Progenitor cell of endocrine pancreas (in vitro differentiated cells): ENCODE data around the gene WDR27. TPM values are rescaled to one million over a fixed set of nuclear protein-coding genes. Genes with fewer than 3 reads are reported as not detected.

Experiments
- DNase-seq: peaks from one replicate; pipeline ENCODE4 v3.0.0; 2021; ENCODE audit warnings: low spot score; ENCODE audit not compliant: unreplicated experiment
- H3K27ac Mint-ChIP-seq: 2 replicates; pipeline ENCODE4 v1.8.0; 2021; ENCODE audit warnings: mild to moderate bottlenecking, moderate library complexity, mixed read lengths
- H3K27me3 Mint-ChIP-seq: 2 replicates; pipeline ENCODE4 v1.8.0; 2021; ENCODE audit warnings: mixed read lengths
- H3K36me3 Mint-ChIP-seq: 2 replicates; pipeline ENCODE4 v1.8.0; 2022; ENCODE audit warnings: mixed read lengths; ENCODE audit not compliant: insufficient read depth
- H3K4me1 Mint-ChIP-seq: 2 replicates; pipeline ENCODE4 v1.8.0; 2021; ENCODE audit warnings: low read depth, mixed read lengths
- H3K4me3 Mint-ChIP-seq: 2 replicates; pipeline ENCODE4 v1.8.0; 2021; ENCODE audit warnings: low read depth, mild to moderate bottlenecking, moderate library complexity, mixed read lengths
- H3K9me3 Mint-ChIP-seq: 2 replicates; pipeline ENCODE4 v1.8.0; 2021; ENCODE audit warnings: low read depth, mixed read lengths
- CTCF ChIP-seq: fragments of 200-600 bp; sonication (generic); IDR thresholded peaks from one replicate; pipeline ENCODE4 v1.5.0; 2021; ENCODE audit warnings: antibody characterized with exemption, mild to moderate bottlenecking; ENCODE audit not compliant: unreplicated experiment
- total RNA-seq: library from RNA; stranded (reverse); gene quantifications from 2 replicates; pipeline ENCODE4 v1.2.1, GENCODE V29; 2021

The WDR27 gene
- total RNA-seq, 1 donor from 2014 or later: 123 TPM

GRCh38 chr6:169720207-169720855 is 18.5 kb upstream of the WDR27 start:
- Mint-ChIP-seq H3K36me3 (peaks cover 2% of the 10 kb centered on the region), H3K4me1 (peaks cover 19% of the 10 kb centered on the region), H3K9me3 (no peaks in the 10 kb centered on the region), H3K27me3 (no peaks in the 10 kb centered on the region), H3K4me3 (no peak overlapping the region), H3K27ac (no peak overlapping the region)
- no peak for DNase-seq
- TF ChIP-seq CTCF: peak; percentile 42

- no peak for DNase-seq
- Mint-ChIP-seq H3K27ac (no peak overlapping the region), H3K4me1 (peaks cover 15% of the 10 kb centered on the region), H3K9me3 (no peaks in the 10 kb centered on the region), H3K36me3 (peaks cover 6% of the 10 kb centered on the region), H3K27me3 (no peaks in the 10 kb centered on the region), H3K4me3 (no peak overlapping the region)
- no peak for TF ChIP-seq CTCF
These were observed 17.3 kb upstream of the WDR27 start for GRCh38 chr6:169719117-169719516.

GRCh38 chr6:169714595-169714994 is 12.8 kb upstream of the WDR27 start:
- H3K4me1 Mint-ChIP-seq: no peaks in the 10 kb centered on the region
- H3K36me3 Mint-ChIP-seq: peaks cover 18% of the 10 kb centered on the region
- TF ChIP-seq CTCF: no peak
- no peak overlapping the region for H3K4me3 Mint-ChIP-seq
- DNase-seq: no peak
- H3K9me3 Mint-ChIP-seq: no peaks in the 10 kb centered on the region
- no peak overlapping the region for H3K27ac Mint-ChIP-seq
- no peaks in the 10 kb centered on the region for H3K27me3 Mint-ChIP-seq

- no peaks in the 10 kb centered on the region for H3K4me1 Mint-ChIP-seq
- peaks cover 18% of the 10 kb centered on the region for H3K36me3 Mint-ChIP-seq
- H3K27ac Mint-ChIP-seq: no peak overlapping the region
- no peaks in the 10 kb centered on the region for H3K9me3 Mint-ChIP-seq
- no peak for TF ChIP-seq CTCF
- no peaks in the 10 kb centered on the region for H3K27me3 Mint-ChIP-seq
- DNase-seq: no peak
- H3K4me3 Mint-ChIP-seq: no peak overlapping the region
These were observed 12.3 kb upstream of the WDR27 start for GRCh38 chr6:169714178-169714577.

- no peak for TF ChIP-seq CTCF
- Mint-ChIP-seq H3K27ac (no peak overlapping the region), H3K36me3 (peaks cover 14% of the 10 kb centered on the region), H3K4me1 (no peaks in the 10 kb centered on the region), H3K27me3 (no peaks in the 10 kb centered on the region), H3K9me3 (no peaks in the 10 kb centered on the region), H3K4me3 (no peak overlapping the region)
- DNase-seq: no peak
These were observed 8.2 kb upstream of the WDR27 start for GRCh38 chr6:169710009-169710408.
